GM12864 (cell line): ENCODE data around the gene PPP1R9B.
A peak's percentile ranks its signal among the peaks of the same experiment; 100 is the strongest.

ENCODE experiments used
- DNase-seq: peaks from one replicate; pipeline ENCODE4 v3.0.0-alpha.2; 2011; ENCODE audit warnings: low read depth
- H3K4me3 ChIP-seq: 2 replicates; pipeline ENCODE4 v1.5.1; 2011; ENCODE audit warnings: mild to moderate bottlenecking, low read depth, low read length, control low read depth
- CTCF ChIP-seq: IDR thresholded peaks from 2 replicates; pipeline ENCODE4 v1.5.1; 2011; ENCODE audit warnings: low read depth, mild to moderate bottlenecking, moderate library complexity, low read length, control low read depth, inconsistent platforms; ENCODE audit errors: missing control alignments

The PPP1R9B gene

DNA sequence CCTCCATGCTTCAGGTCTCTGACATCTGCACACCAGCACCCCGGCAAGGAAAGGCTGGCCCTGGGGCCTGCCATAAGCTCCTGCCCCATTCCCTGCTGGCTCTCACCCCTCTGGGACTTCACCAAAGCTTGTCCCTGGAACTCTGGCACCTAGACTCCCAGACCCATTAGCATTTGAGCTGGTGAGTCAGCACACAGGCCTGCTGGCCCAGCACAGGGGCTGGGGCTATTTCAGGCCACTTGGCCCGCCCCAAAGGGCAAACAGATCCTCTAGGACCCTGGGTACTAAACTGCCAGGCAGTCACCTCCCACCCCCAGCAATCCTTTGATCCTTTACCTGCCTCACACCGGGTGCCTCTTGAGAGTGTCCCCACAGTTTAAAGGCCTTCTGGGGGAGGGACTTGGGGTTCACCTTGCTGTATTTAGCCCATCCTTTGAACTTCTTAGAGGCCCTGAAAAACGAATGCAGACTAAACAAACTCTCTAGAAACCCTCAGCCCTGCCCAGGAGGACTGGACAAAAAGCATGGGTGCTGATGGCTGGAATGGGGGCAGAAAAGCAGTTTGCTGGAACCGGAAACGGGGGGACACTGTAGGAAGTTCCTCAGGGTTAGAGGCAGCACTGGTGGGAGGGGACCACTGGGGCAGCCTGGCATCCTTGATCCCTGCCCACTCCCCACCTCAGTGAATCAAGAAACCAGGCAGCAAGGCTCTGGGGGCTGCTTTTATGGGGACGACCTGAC, 17.3 kb downstream of the PPP1R9B start:
- TF ChIP-seq CTCF = no peak
- no peak for DNase-seq
- H3K4me3 ChIP-seq = no peak overlapping the region

- H3K4me3 ChIP-seq = no peak overlapping the region
- no peak for DNase-seq
- no peak for TF ChIP-seq CTCF
Measured at GRCh38 chr17:50132104-50132794, 18.2 kb downstream of the PPP1R9B start.

DNA sequence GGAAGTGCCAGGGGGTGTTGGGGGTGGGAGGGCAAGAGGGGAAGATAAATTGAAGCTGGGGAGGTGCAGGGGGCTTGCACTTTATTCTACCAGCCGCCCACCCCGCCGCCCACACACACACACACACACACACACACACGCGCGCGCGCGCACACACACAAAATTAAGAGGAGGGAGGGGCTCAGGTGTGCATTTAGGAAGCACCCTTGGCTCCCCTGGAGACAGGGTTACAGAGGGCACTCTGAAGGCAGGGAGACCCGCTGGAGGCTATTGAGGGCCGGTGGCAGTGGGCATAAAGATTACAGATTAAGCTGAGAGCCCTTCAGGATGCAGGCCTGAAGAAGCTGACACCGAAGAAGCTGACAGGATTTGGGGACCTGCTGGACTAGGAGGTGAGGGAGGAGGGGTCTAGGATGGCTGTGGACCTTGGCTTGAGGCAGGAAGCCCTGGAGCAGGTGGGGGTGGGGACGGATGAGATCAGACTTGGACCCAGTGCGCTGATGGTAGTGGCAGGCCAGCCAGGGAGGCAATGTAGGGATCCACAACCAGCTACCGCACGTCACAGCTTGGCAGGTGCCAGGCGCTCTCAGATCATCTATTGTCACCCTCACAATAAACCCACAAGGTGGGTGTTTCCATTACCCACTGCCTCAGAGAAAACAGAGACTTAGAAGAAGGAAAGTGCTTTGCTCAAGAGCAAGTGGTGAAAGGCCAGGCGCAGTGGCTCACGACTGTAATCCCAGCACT, 19.7 kb downstream of the PPP1R9B start:
- no peak for TF ChIP-seq CTCF
- no peak for DNase-seq
- H3K4me3 ChIP-seq = no peak overlapping the region; the same call in 1 of the 2 replicates

GRCh38 chr17:50129728-50130558, 20.5 kb downstream of the PPP1R9B start, which contains the start of gene SAMD14:
SAMD14 (minus strand) TSS chr17:50130160; CDS start chr17:50124959, 5,201 bp downstream.
- peak within 1 kb of the TSS; percentile 56 for H3K4me3 ChIP-seq
- no peak for TF ChIP-seq CTCF
- DNase-seq = no peak

DNA sequence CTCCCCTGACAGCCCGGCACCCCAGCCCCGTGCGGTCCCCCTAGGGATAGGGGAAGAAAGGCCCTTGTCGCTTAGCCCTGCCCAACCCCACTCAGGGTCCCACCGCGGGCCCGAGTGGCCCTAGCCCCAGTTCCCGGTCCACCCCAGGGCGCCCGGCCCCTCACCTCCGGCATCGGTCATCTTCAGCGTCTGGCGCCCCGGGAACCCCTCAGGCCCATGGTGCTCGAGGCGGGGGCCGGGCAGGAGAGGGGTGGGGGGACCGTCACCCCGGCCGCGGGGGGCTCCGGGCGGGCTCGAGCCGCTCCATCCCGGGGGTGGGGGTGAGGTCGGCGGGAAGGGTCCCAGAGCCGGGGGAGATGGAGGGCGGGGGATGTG, 21.1 kb downstream of the PPP1R9B start:
- peak overlapping the region; percentile 31 for H3K4me3 ChIP-seq
- TF ChIP-seq CTCF = no peak
- no peak for DNase-seq
